Activated CD8-positive, alpha-beta memory T cell treated with anti-CD3 and anti-CD28 coated beads, Interleukin-2, amount 50 U/mL, for 1 hour (primary cell): ENCODE data around the gene FBXO46.

Experiments used
- DNase-seq: peaks from one replicate; pipeline ENCODE4 v3.0.0-alpha.2; 2020; ENCODE audit errors: extremely low read depth

FBXO46 gene, protein sequence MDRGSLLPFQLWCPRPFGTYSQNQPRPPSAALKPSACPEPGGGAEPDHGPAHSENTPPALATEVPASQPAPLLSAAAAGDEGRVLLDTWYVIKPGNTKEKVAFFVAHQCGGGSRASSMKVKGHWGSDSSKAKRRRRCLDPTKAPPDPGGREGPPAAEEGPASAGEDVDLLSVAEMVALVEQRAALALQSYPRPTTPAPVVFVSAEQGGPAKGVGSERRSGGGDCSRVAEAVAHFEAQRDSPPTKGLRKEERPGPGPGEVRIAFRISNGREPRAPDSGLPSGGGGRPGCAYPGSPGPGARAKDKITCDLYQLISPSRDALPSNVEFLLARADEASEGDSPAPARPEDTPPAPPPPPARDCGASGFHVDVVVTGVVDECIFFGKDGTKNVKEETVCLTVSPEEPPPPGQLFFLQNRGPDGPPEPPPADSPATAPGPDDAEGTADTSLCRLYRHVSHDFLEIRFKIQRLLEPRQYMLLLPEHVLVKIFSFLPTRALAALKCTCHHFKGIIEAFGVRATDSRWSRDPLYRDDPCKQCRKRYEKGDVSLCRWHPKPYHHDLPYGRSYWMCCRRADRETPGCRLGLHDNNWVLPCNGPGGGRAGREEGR

GRCh38 chr19:45730368-45731288 is at the start of gene FBXO46:
Gene FBXO46, minus strand, starts transcription at chr19:45730896. Its CDS starts 17,401 bp downstream, at chr19:45713495.
- DNase-seq, result peak; percentile 80

DNA sequence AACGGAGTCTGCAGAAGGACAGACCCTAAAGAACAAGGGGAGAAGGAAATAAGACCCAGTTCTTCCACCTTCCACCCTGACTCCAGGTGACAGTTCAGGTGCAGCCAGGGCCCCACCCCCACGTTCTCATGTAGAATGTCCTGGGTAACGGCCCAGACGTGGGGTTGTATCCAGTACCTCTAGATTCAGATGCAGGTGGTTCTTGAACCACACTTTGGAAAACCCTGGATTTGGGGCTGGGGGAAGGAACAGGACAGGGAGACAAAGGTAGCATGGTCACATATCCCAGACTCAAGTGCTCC is 49.4 kb upstream of the FBXO46 start:
- no peak for DNase-seq

DNA sequence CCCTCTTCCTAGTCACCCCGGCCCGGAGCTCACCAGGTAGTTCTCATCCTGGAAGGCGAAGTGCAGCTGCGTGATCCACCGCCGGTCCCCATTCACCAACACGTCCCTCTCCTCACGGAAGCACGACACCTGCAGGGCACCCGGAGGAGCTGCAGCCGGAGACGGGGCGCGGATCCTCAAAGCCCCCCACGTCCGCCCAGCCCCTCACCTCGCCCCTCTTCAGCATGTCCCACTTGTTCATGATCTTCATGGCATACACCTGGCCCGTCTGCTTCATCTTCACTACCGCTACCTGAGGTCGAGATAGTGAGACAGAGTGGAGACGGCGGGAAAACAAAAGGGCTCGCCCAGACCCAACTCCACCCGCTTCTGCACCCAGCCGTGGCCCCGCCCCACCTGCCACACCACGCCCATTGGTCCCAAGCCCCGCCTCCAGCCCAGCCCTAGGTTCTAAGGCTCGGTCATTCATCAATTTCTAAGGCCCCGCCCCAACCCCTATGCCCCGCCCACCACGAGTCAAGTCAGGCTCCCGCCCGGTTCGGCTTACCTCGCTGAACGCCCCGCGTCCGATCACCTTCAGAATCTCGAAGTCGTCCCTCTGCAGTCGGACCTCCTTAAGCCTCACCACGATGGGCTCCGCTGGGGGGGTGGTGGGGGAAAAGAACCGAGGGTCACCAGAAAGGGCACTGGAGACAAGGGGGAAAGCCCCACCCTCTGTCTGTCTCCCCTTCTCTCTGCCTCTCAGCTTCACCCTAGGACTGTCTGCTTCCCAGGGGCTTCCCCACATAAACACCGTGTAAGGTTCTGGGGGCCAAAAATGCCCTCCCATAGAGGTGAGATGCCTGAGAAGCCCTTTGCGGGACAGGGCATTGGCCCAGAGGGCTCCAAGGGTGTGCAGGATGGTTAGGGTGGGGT is 48.8 kb upstream of the FBXO46 start:
- peak; percentile 45 for DNase-seq

GRCh38 chr19:45778010-45778661 is 47.4 kb upstream of the FBXO46 start:
- DNase-seq, result no peak

GRCh38 chr19:45777395-45777961 is 46.8 kb upstream of the FBXO46 start:
- no peak for DNase-seq

GRCh38 chr19:45774765-45775164 is 44.1 kb upstream of the FBXO46 start:
- DNase-seq, result no peak

GRCh38 chr19:45773384-45773783 is 42.7 kb upstream of the FBXO46 start:
- no peak for DNase-seq

GRCh38 chr19:45772912-45773311 is 42.2 kb upstream of the FBXO46 start:
- DNase-seq, result no peak

GRCh38 chr19:45772130-45772840 is 41.6 kb upstream of the FBXO46 start:
- no peak for DNase-seq

- no peak for DNase-seq
Measured at GRCh38 chr19:45771311-45771933, 40.7 kb upstream of the FBXO46 start.

DNA sequence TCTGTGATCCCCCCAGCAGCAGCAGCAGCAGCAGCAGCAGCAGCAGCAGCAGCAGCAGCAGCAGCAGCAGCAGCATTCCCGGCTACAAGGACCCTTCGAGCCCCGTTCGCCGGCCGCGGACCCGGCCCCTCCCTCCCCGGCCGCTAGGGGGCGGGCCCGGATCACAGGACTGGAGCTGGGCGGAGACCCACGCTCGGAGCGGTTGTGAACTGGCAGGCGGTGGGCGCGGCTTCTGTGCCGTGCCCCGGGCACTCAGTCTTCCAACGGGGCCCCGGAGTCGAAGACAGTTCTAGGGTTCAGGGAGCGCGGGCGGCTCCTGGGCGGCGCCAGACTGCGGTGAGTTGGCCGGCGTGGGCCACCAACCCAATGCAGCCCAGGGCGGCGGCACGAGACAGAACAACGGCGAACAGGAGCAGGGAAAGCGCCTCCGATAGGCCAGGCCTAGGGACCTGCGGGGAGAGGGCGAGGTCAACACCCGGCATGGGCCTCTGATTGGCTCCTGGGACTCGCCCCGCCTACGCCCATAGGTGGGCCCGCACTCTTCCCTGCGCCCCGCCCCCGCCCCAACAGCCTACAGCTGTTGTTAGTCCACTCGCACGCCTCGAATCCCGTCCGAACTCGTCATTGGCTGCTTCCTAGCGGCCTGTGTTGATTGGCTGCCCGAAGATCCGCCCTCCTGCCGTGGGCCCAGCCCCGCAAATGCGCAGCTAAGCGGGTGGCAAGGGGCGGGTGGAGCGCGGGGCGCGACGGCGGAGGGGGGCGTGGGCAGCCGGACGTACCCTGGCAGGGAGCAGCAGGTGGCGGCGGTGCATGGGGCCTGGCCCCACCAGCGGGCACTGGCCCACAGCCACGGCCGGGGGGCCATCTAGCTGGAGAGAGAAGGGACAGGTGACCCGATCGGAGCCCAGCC is 39.8 kb upstream of the FBXO46 start:
- peak; percentile 72 for DNase-seq

DNA sequence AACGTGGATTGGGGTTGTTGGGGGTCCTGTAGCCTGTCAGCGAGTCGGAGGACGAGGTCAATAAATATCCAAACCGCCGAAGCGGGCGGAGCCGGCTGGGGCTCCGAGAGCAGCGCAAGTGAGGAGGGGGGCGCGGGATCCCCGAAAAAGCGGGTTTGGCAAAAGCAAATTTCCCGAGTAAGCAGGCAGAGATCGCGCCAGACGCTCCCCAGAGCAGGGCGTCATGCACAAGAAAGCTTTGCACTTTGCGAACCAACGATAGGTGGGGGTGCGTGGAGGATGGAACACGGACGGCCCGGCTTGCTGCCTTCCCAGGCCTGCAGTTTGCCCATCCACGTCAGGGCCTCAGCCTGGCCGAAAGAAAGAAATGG is 39.1 kb upstream of the FBXO46 start:
- peak; percentile 31 for DNase-seq

GRCh38 chr19:45768984-45769782 is 38.5 kb upstream of the FBXO46 start, which contains the start of gene SIX5:
Gene SIX5, minus strand, starts transcription at chr19:45769252. Its CDS starts 408 bp downstream, at chr19:45768844.
- peak; percentile 76 for DNase-seq

- DNase-seq, result no peak
Measured at GRCh38 chr19:45768655-45768983, 37.9 kb upstream of the FBXO46 start.

- no peak for DNase-seq
Measured at GRCh38 chr19:45767881-45768654, 37.4 kb upstream of the FBXO46 start.

DNA sequence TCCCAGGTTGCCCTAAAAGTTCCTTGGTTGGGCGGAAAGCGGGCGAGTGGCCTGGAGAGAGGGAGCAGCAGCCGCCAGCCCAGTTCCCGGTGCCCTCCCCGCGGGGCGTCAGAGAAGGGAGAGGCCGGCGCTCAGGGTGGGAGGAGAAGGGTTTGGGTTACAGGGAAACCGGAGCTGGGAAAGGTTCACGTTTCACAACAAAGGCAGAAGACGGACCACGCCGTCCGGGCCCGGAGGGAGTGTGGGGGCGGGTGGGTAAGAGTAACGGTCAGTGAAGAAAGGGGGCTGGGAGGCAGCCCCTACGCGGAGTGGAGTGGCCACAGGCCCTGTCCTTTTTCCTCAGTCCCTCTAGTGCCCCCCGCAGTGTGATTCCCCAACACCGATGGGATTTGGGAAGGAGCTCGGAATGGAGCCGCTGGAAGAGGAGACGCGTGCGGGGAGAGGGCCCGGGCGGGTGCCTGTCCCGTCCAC is 36.7 kb upstream of the FBXO46 start:
- no peak for DNase-seq
